Endothelial cell of umbilical vein (primary cell): ENCODE measurements around the gene UBE3A. TPM values are rescaled to one million over a fixed set of nuclear protein-coding genes. Genes with fewer than 3 reads are reported as not detected.

Source experiments
- BruUV-seq: library from RNA; stranded (reverse); fragments of 400-500 nt; replicated peaks from 2 replicates; lab custom pipeline; 2021; lab: Mats Ljungman, UMichigan
- CTCF ChIA-PET: fragments of 300-600, 350-600 bp; sonication (Branson Sonifier 250); formaldehyde crosslinking; loops from one replicate; lab custom pipeline; 2021; ENCODE audit warnings: antibody characterized with exemption, inconsistent platforms; lab: Charles Lee
- POLR2A ChIA-PET: fragments of 300-600, 350-600 bp; sonication (Branson Sonifier 250); formaldehyde crosslinking; loops from one replicate; lab custom pipeline; 2021; ENCODE audit warnings: antibody characterized with exemption, inconsistent platforms; lab: Charles Lee
- DNase-seq: peaks from one replicate; pipeline ENCODE4 v3.0.0-alpha.2; 2011; ENCODE audit warnings: low read depth, low spot score
- FAIRE-seq: peaks from 2 replicates; lab custom pipeline; 2011; peaks lifted over from hg19 to GRCh38; lab: Jason Lieb, UNC
- H2AFZ ChIP-seq: 2 replicates; pipeline ENCODE4 v1.6.0; 2012; ENCODE audit warnings: low read depth, low read length, control low read depth, inconsistent platforms
- H3K27ac ChIP-seq: 2 replicates; pipeline ENCODE4 v1.5.1; 2011; ENCODE audit warnings: low read depth, mild to moderate bottlenecking, control low read depth, low read length, moderate library complexity; ENCODE audit not compliant: insufficient read depth
- H3K27me3 ChIP-seq, 2 experiments: 2 replicates each; pipeline versions ENCODE4 v1.6.0 to v1.6.1; 2011; ENCODE audit warnings: low read length in 2 of 2, mixed read lengths in 1 of 2; ENCODE audit not compliant: control insufficient read depth in 2 of 2, insufficient read depth in 2 of 2
- H3K36me3 ChIP-seq, 2 experiments: 2 replicates in 1 of 2; 3 replicates in 1 of 2; pipeline ENCODE4 v1.5.1; 2011; ENCODE audit warnings: low read length in 2 of 2, mild to moderate bottlenecking in 1 of 2, moderate library complexity in 1 of 2; ENCODE audit not compliant: control insufficient read depth in 2 of 2, insufficient read depth in 2 of 2; ENCODE audit errors: extremely low read depth in 1 of 2
- H3K4me1 ChIP-seq: 3 replicates; pipeline ENCODE4 v1.5.1; 2011; ENCODE audit warnings: mild to moderate bottlenecking, low read length; ENCODE audit not compliant: control insufficient read depth, insufficient read depth; ENCODE audit errors: extremely low read depth
- H3K4me2 ChIP-seq: 2 replicates; pipeline ENCODE4 v1.6.1; 2011; ENCODE audit warnings: low read length, control low read depth, mixed read lengths; ENCODE audit not compliant: insufficient read depth
- H3K4me3 ChIP-seq, 3 experiments: fragments of 200-600 bp in 1 of 3; sonication (generic), shearing (Covaris generic) in 1 of 3; replicated peaks in 1 of 3; 2 replicates each; pipeline ENCODE4 v1.5.1; 2011 to 2016; ENCODE audit warnings: control low read depth in 3 of 3, low read length in 3 of 3, mild to moderate bottlenecking in 2 of 3, inconsistent platforms in 1 of 3, low read depth in 1 of 3, moderate library complexity in 1 of 3; ENCODE audit not compliant: insufficient read depth in 1 of 3
- H3K79me2 ChIP-seq: 2 replicates; pipeline ENCODE4 v1.6.0; 2012; ENCODE audit warnings: low read length, inconsistent platforms; ENCODE audit not compliant: control insufficient read depth, insufficient read depth
- H3K9ac ChIP-seq: replicated peaks from 2 replicates; pipeline ENCODE3; 2011; ENCODE audit warnings: low read length, control low read depth; ENCODE audit not compliant: insufficient read depth; ENCODE audit errors: extremely low read depth
- H3K9me1 ChIP-seq: replicated peaks from 3 replicates; pipeline ENCODE4 v1.6.0; 2011; ENCODE audit warnings: mild to moderate bottlenecking, low read length; ENCODE audit not compliant: control insufficient read depth, insufficient read depth; ENCODE audit errors: extremely low read depth
- H3K9me3 ChIP-seq: replicated peaks from 2 replicates; pipeline ENCODE4 v1.5.1; 2012; ENCODE audit warnings: low read length, inconsistent platforms; ENCODE audit not compliant: control insufficient read depth, insufficient read depth
- H4K20me1 ChIP-seq: replicated peaks from 2 replicates; pipeline ENCODE3; 2011; ENCODE audit warnings: mild to moderate bottlenecking, low read length; ENCODE audit not compliant: control insufficient read depth, insufficient read depth; ENCODE audit errors: extremely low read depth
- CTCF ChIP-seq, 2 donors: IDR thresholded peaks; 1 replicate in 1 of 2; 2 replicates in 1 of 2; pipeline ENCODE4 v1.5.1; 2011; ENCODE audit warnings: low read length in 2 of 2, mild to moderate bottlenecking in 2 of 2, moderate library complexity in 2 of 2, control low read depth in 1 of 2, inconsistent platforms in 1 of 2, low read depth in 1 of 2; ENCODE audit not compliant: insufficient read depth in 1 of 2; ENCODE audit errors: extremely low read depth in 1 of 2
- EZH2 ChIP-seq: IDR thresholded peaks from 2 replicates; pipeline ENCODE4 v1.6.1; 2012; ENCODE audit warnings: borderline replicate concordance, low read depth, mild to moderate bottlenecking, moderate library complexity, low read length, inconsistent platforms; ENCODE audit not compliant: severe bottlenecking
- FOS ChIP-seq: IDR thresholded peaks from 2 replicates; pipeline ENCODE4 v1.6.1; 2011; ENCODE audit warnings: mild to moderate bottlenecking, low read length, moderate library complexity, borderline replicate concordance; ENCODE audit not compliant: insufficient read depth
- GATA2 ChIP-seq: IDR thresholded peaks from 2 replicates; pipeline ENCODE4 v1.7.0; 2011; ENCODE audit warnings: low read depth, mild to moderate bottlenecking, moderate library complexity, mixed read lengths, low read length; ENCODE audit not compliant: insufficient read length, insufficient read depth
- JUN ChIP-seq: IDR thresholded peaks from 2 replicates; pipeline ENCODE4 v1.6.1; 2011; ENCODE audit warnings: borderline replicate concordance, low read depth; ENCODE audit not compliant: insufficient read length, insufficient read depth
- MAX ChIP-seq: IDR thresholded peaks from 2 replicates; pipeline ENCODE4 v1.6.1; 2011; ENCODE audit not compliant: insufficient read depth, insufficient read length
- MYC ChIP-seq: IDR thresholded peaks from one replicate; pipeline ENCODE4 v1.6.1; 2011; ENCODE audit warnings: mild to moderate bottlenecking, low read depth, low read length
- POLR2A ChIP-seq: IDR thresholded peaks from 2 replicates; pipeline ENCODE4 v1.6.1; 2012; ENCODE audit warnings: low read depth, mild to moderate bottlenecking, control low read depth, low read length
- POLR2AphosphoS5 ChIP-seq: IDR thresholded peaks from 2 replicates; pipeline ENCODE4 v1.6.1; 2012; ENCODE audit warnings: low read depth, mild to moderate bottlenecking, control low read depth, low read length, moderate library complexity; ENCODE audit not compliant: insufficient read depth
- dilution Hi-C: fragments of 300-500 bp; cut with MboI; formaldehyde crosslinking; loops from one replicate; pipeline ENCODE4 v1.15.0; 2019; ENCODE audit warnings: low sequenced_read_pairs; ENCODE audit not compliant: extremely low pct_ligation_motif_present
- intact Hi-C: fragments of 100-400 bp; cut with micrococcal nuclease; formaldehyde crosslinking; loops from one replicate; pipeline ENCODE4 v1.10.0; 2022
- polyA plus RNA-seq, 4 experiments: library from polyadenylated mRNA; depleted of rRNA in 3 of 4; stranded (reverse) in 3 of 4; unstranded in 1 of 4; fragments of >200 nt; gene quantifications; 2 replicates each; pipeline versions ENCODE4 v1.2.1 to v1.2.3, GENCODE V29; 2011 to 2012; ENCODE audit warnings: missing spikeins in 1 of 4
- total RNA-seq: library from RNA; stranded (reverse); gene quantifications from 2 replicates; pipeline ENCODE4 v1.2.3, GENCODE V29; 2021

UBE3A gene
- total and polyA plus RNA-seq, 2 donors (not counting 3 experiments of a cell fraction or from before 2014, with no cell fraction given): 8.5 to 69.3 TPM

GRCh38 chr15:25456196-25456595 is 17.4 kb upstream of the UBE3A start:
- no peaks in the 10 kb centered on the region for H3K4me1 ChIP-seq
- no peaks in the 10 kb centered on the region for H3K9me3 ChIP-seq
- no peaks in the 10 kb centered on the region for H4K20me1 ChIP-seq
- no peaks in the 10 kb centered on the region for H3K36me3 ChIP-seq
- H3K27me3 ChIP-seq: no peaks in the 10 kb centered on the region
- H2AFZ ChIP-seq: no peak overlapping the region
- POLR2A ChIA-PET: no interaction called here
- CTCF ChIA-PET: no interaction called here
- FAIRE-seq (no peak), DNase-seq (no peak)
- no peak overlapping the region for H3K9ac ChIP-seq
- no peaks in the 10 kb centered on the region for H3K9me1 ChIP-seq
- dilution Hi-C loops (no loop called here), intact Hi-C loops (no loop called here)
- H3K4me3 ChIP-seq: no peak overlapping the region
- TF ChIP-seq CTCF (IDR thresholded peaks at IDR 0.05; ENCODE audit: extremely low read depth in 1 of 2, insufficient read depth in 1 of 2, low read depth in 1 of 2, low read length in 2 of 2): no peak
- TF ChIP-seq GATA2: no peak
- no peak for TF ChIP-seq FOS
- no peak for TF ChIP-seq MAX
- TF ChIP-seq POLR2A: no peak
- TF ChIP-seq MYC: no peak
- no peak for TF ChIP-seq POLR2AphosphoS5
- TF ChIP-seq EZH2: no peak
- TF ChIP-seq JUN: no peak
- no peak overlapping the region for H3K27ac ChIP-seq
- H3K79me2 ChIP-seq: no peaks in the 10 kb centered on the region
- no peak overlapping the region for H3K4me2 ChIP-seq
- BruUV-seq: no TSS peak
